Measurements from ENCODE around the gene STRAP.

STRAP gene

DNA sequence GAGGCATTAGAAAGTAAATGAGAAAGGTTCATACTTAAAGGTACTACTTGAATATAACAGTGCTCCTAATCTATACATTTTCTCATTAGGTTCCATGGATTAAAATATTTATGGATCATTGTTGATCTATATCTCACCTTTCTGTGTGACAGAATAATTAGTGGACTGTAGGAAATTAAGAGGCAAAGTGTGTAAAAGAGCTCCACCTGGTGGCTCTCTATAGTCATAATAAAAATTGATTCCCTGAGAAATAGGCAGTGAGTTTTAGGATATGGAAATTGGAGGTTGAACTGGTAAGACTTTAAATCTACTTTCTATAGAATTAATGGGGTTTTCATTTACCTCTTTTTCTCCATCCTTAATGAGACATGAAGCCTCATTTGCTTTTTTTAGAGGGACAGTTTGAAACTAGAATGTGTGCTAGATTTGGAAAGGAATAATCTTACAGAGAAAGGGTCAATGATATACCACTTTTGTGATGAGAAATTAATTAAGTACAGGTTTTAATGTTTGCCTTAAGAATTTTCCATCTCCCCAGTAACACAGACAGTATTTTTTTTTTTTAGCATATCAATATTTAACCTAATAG is 17.2 kb downstream of the STRAP start:
- TF ChIP-seq FOXM1 (IDR thresholded peaks at IDR 0.05; ENCODE audit: borderline replicate concordance, low read depth) (no peak), EP300 (IDR thresholded peaks at IDR 0.05; ENCODE audit: borderline replicate concordance) (no peak), TAF1 (IDR thresholded peaks at IDR 0.05; ENCODE audit: low read depth) (no peak), RAD21 (IDR thresholded peaks at IDR 0.05; ENCODE audit: low read depth) (peak; percentile 48), CREB1 (IDR thresholded peaks at IDR 0.05; ENCODE audit: low read depth) (no peak)

DNA sequence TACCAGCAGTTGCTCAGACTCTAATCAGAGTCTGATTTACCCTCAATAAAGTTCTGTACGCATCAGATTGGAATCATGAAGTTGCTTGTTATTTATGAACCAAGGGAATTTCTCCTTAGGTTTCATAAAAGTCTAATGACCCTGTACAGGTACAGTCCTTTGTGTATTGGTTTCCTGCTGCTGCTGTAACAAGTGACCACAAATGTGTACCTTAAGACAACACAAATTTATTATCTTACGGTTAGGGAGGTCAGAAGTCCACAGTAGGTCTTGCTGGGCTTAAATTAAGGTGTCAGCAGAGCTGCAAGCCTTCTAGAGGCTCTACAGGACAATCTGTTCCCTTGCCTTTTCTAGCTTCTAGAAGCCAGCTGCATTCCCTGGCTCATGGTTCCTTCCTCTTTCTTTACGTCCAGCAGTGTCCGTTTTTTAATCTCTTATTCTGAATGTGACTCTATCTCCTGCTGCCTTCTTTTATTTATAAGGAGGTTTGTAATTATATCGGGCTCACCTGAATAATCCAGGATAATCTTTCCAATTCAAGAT is 22.3 kb downstream of the STRAP start:
- TF ChIP-seq, protein P1, sequence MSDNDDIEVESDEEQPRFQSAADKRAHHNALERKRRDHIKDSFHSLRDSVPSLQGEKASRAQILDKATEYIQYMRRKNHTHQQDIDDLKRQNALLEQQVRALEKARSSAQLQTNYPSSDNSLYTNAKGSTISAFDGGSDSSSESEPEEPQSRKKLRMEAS (IDR thresholded peaks at IDR 0.05) = no peak
- TF ChIP-seq EGR1 (IDR thresholded peaks at IDR 0.05) = no peak
- TF ChIP-seq CEBPB (IDR thresholded peaks at IDR 0.05) = no peak

DNA sequence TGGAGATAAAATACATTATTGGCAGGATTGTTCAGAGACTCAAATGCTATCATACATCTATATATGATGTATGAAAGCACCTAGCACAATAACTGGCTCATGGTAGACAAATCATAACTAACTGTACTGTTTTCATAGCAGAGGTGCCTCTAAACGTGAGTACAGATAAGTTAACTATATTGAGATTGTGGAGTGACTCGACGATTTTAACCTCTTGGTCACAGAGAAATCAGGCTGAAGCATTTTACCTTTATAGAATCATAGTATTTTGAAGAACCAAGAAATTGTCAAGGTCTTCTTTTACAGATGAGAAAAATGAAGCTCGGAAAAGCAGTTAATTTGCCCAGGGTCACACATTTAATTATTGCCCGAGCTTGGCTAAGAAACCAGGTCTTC is 28.3 kb downstream of the STRAP start:
- TF ChIP-seq EGR1 (IDR thresholded peaks at IDR 0.05) (no peak), RAD21 (IDR thresholded peaks at IDR 0.05; ENCODE audit: low read depth) (no peak), FOXM1 (IDR thresholded peaks at IDR 0.05; ENCODE audit: borderline replicate concordance, low read depth) (no peak), CREB1 (IDR thresholded peaks at IDR 0.05; ENCODE audit: low read depth) (no peak), TCF12 (IDR thresholded peaks at IDR 0.05; ENCODE audit: low read depth) (no peak), EP300 (IDR thresholded peaks at IDR 0.05; ENCODE audit: borderline replicate concordance) (no peak), NFIC (IDR thresholded peaks at IDR 0.05) (no peak), CEBPB (IDR thresholded peaks at IDR 0.05) (no peak), YY1 (IDR thresholded peaks at IDR 0.05; ENCODE audit: low read depth) (no peak), ZBTB7A (IDR thresholded peaks at IDR 0.05; ENCODE audit: low read depth) (no peak)
- TF ChIP-seq, protein P2, sequence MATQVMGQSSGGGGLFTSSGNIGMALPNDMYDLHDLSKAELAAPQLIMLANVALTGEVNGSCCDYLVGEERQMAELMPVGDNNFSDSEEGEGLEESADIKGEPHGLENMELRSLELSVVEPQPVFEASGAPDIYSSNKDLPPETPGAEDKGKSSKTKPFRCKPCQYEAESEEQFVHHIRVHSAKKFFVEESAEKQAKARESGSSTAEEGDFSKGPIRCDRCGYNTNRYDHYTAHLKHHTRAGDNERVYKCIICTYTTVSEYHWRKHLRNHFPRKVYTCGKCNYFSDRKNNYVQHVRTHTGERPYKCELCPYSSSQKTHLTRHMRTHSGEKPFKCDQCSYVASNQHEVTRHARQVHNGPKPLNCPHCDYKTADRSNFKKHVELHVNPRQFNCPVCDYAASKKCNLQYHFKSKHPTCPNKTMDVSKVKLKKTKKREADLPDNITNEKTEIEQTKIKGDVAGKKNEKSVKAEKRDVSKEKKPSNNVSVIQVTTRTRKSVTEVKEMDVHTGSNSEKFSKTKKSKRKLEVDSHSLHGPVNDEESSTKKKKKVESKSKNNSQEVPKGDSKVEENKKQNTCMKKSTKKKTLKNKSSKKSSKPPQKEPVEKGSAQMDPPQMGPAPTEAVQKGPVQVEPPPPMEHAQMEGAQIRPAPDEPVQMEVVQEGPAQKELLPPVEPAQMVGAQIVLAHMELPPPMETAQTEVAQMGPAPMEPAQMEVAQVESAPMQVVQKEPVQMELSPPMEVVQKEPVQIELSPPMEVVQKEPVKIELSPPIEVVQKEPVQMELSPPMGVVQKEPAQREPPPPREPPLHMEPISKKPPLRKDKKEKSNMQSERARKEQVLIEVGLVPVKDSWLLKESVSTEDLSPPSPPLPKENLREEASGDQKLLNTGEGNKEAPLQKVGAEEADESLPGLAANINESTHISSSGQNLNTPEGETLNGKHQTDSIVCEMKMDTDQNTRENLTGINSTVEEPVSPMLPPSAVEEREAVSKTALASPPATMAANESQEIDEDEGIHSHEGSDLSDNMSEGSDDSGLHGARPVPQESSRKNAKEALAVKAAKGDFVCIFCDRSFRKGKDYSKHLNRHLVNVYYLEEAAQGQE (IDR thresholded peaks at IDR 0.05; ENCODE audit: low read depth) = no peak
- TF ChIP-seq, protein P3, sequence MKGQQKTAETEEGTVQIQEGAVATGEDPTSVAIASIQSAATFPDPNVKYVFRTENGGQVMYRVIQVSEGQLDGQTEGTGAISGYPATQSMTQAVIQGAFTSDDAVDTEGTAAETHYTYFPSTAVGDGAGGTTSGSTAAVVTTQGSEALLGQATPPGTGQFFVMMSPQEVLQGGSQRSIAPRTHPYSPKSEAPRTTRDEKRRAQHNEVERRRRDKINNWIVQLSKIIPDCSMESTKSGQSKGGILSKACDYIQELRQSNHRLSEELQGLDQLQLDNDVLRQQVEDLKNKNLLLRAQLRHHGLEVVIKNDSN (IDR thresholded peaks at IDR 0.05) = no peak
- TF ChIP-seq, protein P1 (IDR thresholded peaks at IDR 0.05) = no peak

DNA sequence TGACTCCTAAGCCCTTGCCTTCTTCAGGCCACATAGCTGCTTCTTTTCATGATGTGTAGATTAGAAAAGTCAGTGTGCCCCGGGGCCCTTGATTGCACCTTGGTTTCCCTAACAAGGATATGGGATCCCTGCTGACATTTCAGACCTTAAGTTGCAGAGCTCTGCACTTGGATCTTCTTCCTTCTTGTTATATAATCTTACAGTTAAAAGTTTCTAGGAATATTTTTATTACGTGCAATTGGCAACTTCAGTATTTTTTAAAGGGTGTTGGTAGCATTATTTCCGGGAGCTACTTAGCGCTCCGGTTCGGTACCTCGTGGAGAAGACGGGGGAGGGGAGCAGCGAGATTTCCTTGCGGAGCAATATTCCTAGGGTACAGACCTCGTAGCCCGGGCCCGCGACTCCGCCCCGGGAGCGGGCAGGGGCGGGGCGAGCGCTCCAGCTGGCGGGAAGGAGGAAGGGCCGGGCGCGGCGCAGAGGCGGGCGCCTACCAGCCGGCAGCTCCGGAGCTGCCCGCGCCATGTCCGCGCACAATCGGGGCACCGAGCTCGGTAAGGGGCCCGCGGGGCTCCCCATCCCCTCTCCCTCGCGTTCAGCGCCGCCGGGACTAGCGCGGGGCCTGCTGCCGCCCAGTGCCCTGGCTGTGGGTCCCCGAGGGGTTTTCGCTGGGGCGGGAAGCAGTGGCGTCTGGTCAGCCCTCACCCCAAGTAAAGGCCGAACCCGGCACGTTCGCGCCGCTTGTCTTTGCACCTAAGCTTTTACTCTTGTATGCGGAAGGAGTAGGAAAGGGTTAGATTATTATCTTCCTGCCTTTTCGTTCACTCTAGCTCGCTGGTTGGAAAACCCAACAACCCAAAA is 28.9 kb downstream of the STRAP start, which contains the start of gene DERA:
Gene DERA, plus strand, starts transcription at position 469 of the 858 bp plus-strand sequence. Its CDS starts 52 bp downstream, at position 521.
- TF ChIP-seq FOXM1 (IDR thresholded peaks at IDR 0.05; ENCODE audit: borderline replicate concordance, low read depth) = no peak
- TF ChIP-seq, protein P1 (IDR thresholded peaks at IDR 0.05) = peak; percentile 88
- peak; percentile 56; the same call in 1 of the 2 replicates for TF ChIP-seq TCF12 (IDR thresholded peaks at IDR 0.05; ENCODE audit: low read depth)
- TF ChIP-seq ZBTB7A (IDR thresholded peaks at IDR 0.05; ENCODE audit: low read depth) = no peak
- TF ChIP-seq, protein P3 (IDR thresholded peaks at IDR 0.05) = no peak
- TF ChIP-seq YY1 (IDR thresholded peaks at IDR 0.05; ENCODE audit: low read depth) = peak; percentile 73
- 0 out of 2 replicates have a peak, but pooled peaks have one; percentile 15 for TF ChIP-seq NFIC (IDR thresholded peaks at IDR 0.05)
- TF ChIP-seq, protein P2 (IDR thresholded peaks at IDR 0.05; ENCODE audit: low read depth) = peak; percentile 9; the same call in 1 of the 2 replicates
- TF ChIP-seq TAF1 (IDR thresholded peaks at IDR 0.05; ENCODE audit: low read depth) = peak; percentile 74
- 0 out of 2 replicates have a peak, but pooled peaks have one; percentile 4 for TF ChIP-seq TEAD4 (IDR thresholded peaks at IDR 0.05)

DNA sequence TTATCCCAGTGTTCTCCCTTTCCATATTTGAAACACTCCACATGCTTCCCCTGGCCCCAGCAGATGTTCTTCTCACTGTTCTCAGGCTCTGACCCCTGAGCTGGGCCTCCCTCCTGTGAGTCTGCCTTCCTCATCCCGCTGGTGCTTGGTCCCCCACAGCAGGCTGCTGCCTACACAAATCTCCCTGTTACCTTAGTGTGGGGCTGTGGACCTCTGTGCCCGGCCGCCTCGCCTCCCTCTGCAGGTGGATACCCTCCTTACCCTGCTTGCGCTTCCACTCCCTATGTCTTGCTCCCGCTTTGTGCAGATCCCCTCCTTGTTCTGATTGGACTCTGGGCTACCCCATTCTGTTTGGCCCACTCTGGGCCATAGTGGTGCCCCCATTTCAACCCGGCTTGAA is 35.9 kb downstream of the STRAP start:
- TF ChIP-seq, protein P2 (IDR thresholded peaks at IDR 0.05; ENCODE audit: low read depth) = no peak
- TF ChIP-seq CREB1 (IDR thresholded peaks at IDR 0.05; ENCODE audit: low read depth) = no peak
- no peak for TF ChIP-seq TAF1 (IDR thresholded peaks at IDR 0.05; ENCODE audit: low read depth)
- no peak for TF ChIP-seq NFIC (IDR thresholded peaks at IDR 0.05)
- no peak for TF ChIP-seq FOXM1 (IDR thresholded peaks at IDR 0.05; ENCODE audit: borderline replicate concordance, low read depth)
- TF ChIP-seq, protein P1 (IDR thresholded peaks at IDR 0.05) = no peak
- TF ChIP-seq EGR1 (IDR thresholded peaks at IDR 0.05) = no peak
- TF ChIP-seq TEAD4 (IDR thresholded peaks at IDR 0.05) = no peak
- TF ChIP-seq CEBPB (IDR thresholded peaks at IDR 0.05) = no peak
- TF ChIP-seq, protein P3 (IDR thresholded peaks at IDR 0.05) = no peak
- no peak for TF ChIP-seq TCF12 (IDR thresholded peaks at IDR 0.05; ENCODE audit: low read depth)
- TF ChIP-seq ZBTB7A (IDR thresholded peaks at IDR 0.05; ENCODE audit: low read depth) = no peak
